ENCODE results near the gene ZDHHC11B. TPM values are rescaled to one million over a fixed set of nuclear protein-coding genes. Genes with fewer than 3 reads are reported as not detected.

Gene ZDHHC11B
- total RNA-seq, 1 donor from 2014 or later = 0.60 TPM

DNA sequence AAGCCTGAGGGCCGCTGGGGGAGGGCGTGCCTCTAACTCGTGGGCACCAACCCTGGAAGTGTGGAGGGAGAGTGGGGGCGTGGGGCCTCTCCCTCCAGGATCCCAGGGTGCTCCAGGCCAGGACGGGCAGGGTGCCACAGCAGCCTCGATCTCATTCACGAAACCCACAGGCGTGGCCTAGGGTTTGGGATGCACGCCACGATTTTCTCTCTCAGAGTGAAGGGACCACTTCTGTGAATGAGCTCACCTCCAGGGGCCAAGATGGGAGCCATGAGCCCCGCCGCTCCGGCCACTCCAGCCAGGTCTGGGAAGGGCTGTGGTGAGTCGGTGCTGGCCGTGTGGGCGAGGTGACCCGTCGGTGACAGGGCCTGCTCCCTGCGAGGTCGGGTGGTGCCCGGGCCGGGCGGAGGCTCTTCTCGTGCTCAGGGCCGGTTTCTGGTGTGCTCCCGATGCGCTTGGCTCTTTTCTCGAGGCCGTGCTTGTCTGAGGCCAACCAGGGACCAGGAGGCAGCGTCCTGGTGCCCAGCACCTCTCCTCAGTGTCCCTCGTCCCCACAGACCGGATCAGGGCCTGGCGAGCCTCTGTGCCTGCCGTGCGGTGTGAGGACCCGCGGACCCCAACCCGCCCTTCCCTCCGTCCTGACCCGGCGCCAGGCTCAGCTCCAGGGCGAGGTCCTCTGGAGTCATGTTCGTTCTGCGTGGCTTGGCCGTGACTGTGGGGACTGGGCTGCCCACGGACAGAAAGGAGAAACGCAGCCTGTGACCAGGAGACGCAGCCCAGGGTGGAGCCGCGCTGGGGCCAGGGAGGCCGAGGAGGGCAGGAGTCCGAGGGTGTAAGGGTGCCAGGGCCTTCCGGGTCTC is 122.4 kb downstream of the ZDHHC11B start:
- no peaks in the 10 kb centered on the region for H3K4me1 ChIP-seq
- H3K9me3 Mint-ChIP-seq = peaks cover 2% of the 10 kb centered on the region
- no peak overlapping the region for H3K27ac Mint-ChIP-seq
- peaks cover 1% of the 10 kb centered on the region for H4K20me1 ChIP-seq (ENCODE audit: low read depth)
- H3K4me3 ChIP-seq = no peak overlapping the region
- no peak overlapping the region for H3K4me3 Mint-ChIP-seq
- H3K9ac ChIP-seq = no peak overlapping the region
- H3K36me3 ChIP-seq = no peaks in the 10 kb centered on the region
- TF ChIP-seq EZH2phosphoT487 (IDR thresholded peaks at IDR 0.05) = no peak
- TF ChIP-seq, protein P1, sequence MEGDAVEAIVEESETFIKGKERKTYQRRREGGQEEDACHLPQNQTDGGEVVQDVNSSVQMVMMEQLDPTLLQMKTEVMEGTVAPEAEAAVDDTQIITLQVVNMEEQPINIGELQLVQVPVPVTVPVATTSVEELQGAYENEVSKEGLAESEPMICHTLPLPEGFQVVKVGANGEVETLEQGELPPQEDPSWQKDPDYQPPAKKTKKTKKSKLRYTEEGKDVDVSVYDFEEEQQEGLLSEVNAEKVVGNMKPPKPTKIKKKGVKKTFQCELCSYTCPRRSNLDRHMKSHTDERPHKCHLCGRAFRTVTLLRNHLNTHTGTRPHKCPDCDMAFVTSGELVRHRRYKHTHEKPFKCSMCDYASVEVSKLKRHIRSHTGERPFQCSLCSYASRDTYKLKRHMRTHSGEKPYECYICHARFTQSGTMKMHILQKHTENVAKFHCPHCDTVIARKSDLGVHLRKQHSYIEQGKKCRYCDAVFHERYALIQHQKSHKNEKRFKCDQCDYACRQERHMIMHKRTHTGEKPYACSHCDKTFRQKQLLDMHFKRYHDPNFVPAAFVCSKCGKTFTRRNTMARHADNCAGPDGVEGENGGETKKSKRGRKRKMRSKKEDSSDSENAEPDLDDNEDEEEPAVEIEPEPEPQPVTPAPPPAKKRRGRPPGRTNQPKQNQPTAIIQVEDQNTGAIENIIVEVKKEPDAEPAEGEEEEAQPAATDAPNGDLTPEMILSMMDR (IDR thresholded peaks at IDR 0.05) = no peak
- no peak for TF ChIP-seq EZH2 (IDR thresholded peaks at IDR 0.05)
- H3K27me3 Mint-ChIP-seq (ENCODE audit: insufficient read depth, low read depth) = peaks cover 3% of the 10 kb centered on the region
- H3K4me2 ChIP-seq = no peak overlapping the region
- no peak for DNase-seq (ENCODE audit: low spot score)
- H3K9me3 ChIP-seq (ENCODE audit: low read depth) = no peaks in the 10 kb centered on the region
- H3F3A ChIP-seq (ENCODE audit: low read depth) = no peaks in the 10 kb centered on the region
- no peaks in the 10 kb centered on the region for H3K27me3 ChIP-seq
- no peaks in the 10 kb centered on the region for H3K79me2 ChIP-seq (ENCODE audit: low read depth)
- no peak overlapping the region for H2AFZ ChIP-seq (replicated peaks)
- no peak overlapping the region for H3K27ac ChIP-seq
- H3K4me1 Mint-ChIP-seq = peaks cover 6% of the 10 kb centered on the region
- H3K36me3 Mint-ChIP-seq = peaks cover 43% of the 10 kb centered on the region

DNA sequence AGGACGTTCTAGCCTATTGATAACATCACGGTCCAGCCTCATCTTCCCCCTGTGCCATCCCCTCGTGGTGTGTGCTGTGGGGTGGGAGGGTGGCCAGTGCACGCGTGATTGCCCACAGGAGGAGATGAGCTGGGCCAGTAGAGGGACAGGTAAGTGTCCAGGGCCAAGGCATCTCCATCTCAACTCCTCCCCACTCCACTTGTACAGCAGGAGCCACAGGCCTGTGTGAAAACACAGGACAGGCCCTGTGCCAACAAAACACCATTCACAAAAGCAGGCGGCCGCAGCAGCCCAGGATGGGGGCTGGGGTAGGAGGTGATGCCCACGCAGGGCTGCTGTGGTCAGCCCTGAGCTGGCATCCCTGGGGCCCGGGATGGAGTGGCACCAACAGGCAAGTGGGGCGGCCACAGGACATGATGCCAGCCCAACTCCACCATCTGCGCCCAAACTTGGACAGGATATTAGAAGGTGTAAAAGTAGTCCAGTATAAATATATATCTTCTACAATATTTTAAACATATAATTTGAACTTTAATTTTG is 124.0 kb downstream of the ZDHHC11B start:
- Histone ChIP-seq H3K9ac (no peak overlapping the region), H3K4me2 (no peak overlapping the region), H2AFZ (replicated peaks) (no peak overlapping the region), H3F3A (ENCODE audit: low read depth) (no peaks in the 10 kb centered on the region), H4K20me1 (ENCODE audit: low read depth) (no peaks in the 10 kb centered on the region), H3K9me3 (ENCODE audit: low read depth) (no peaks in the 10 kb centered on the region), H3K27me3 (no peaks in the 10 kb centered on the region), H3K36me3 (no peaks in the 10 kb centered on the region), H3K27ac (no peak overlapping the region), H3K4me3 (no peak overlapping the region), H3K4me1 (no peaks in the 10 kb centered on the region), H3K79me2 (ENCODE audit: low read depth) (no peaks in the 10 kb centered on the region)
- peaks cover 3% of the 10 kb centered on the region for H3K27me3 Mint-ChIP-seq (ENCODE audit: insufficient read depth, low read depth)
- no peak overlapping the region for H3K4me3 Mint-ChIP-seq
- peaks cover 49% of the 10 kb centered on the region for H3K36me3 Mint-ChIP-seq
- TF ChIP-seq, protein P1 (IDR thresholded peaks at IDR 0.05) = no peak
- no peak for TF ChIP-seq EZH2phosphoT487 (IDR thresholded peaks at IDR 0.05)
- TF ChIP-seq EZH2 (IDR thresholded peaks at IDR 0.05) = no peak
- H3K9me3 Mint-ChIP-seq = peaks cover 2% of the 10 kb centered on the region
- no peak for DNase-seq (ENCODE audit: low spot score)
- no peak overlapping the region for H3K27ac Mint-ChIP-seq
- H3K4me1 Mint-ChIP-seq = peaks cover 4% of the 10 kb centered on the region

Other genes with a start within 250 kb of the ZDHHC11B start
- 17.2 and 21.5 TPM in 2 replicates for gene CEP72, start 172.4 kb downstream of the ZDHHC11B start, total RNA-seq (ENCODE audit: low replicate concordance)
- 0.87 TPM in 1 of 2 replicates, not detected in the other for gene TPPP, start 91.4 kb downstream of the ZDHHC11B start, total RNA-seq (ENCODE audit: low replicate concordance)
- gene ZDHHC11, start 66.3 kb upstream of the ZDHHC11B start, total RNA-seq (ENCODE audit: low replicate concordance) = 0.92 and 9.5 TPM in 2 replicates
- 37.5 and 45.1 TPM in 2 replicates for gene BRD9, start 108.1 kb upstream of the ZDHHC11B start, total RNA-seq (ENCODE audit: low replicate concordance)
- gene TRIP13, start 108.2 kb upstream of the ZDHHC11B start, total RNA-seq (ENCODE audit: low replicate concordance) = 32.3 and 32.6 TPM in 2 replicates
- 1.3 and 3.2 TPM in 2 replicates for gene NKD2, start 224.1 kb upstream of the ZDHHC11B start, total RNA-seq (ENCODE audit: low replicate concordance)

All from neural progenitor cell (in vitro differentiated cells).